ENCODE results near the gene TAGAP.

Gene TAGAP

DNA sequence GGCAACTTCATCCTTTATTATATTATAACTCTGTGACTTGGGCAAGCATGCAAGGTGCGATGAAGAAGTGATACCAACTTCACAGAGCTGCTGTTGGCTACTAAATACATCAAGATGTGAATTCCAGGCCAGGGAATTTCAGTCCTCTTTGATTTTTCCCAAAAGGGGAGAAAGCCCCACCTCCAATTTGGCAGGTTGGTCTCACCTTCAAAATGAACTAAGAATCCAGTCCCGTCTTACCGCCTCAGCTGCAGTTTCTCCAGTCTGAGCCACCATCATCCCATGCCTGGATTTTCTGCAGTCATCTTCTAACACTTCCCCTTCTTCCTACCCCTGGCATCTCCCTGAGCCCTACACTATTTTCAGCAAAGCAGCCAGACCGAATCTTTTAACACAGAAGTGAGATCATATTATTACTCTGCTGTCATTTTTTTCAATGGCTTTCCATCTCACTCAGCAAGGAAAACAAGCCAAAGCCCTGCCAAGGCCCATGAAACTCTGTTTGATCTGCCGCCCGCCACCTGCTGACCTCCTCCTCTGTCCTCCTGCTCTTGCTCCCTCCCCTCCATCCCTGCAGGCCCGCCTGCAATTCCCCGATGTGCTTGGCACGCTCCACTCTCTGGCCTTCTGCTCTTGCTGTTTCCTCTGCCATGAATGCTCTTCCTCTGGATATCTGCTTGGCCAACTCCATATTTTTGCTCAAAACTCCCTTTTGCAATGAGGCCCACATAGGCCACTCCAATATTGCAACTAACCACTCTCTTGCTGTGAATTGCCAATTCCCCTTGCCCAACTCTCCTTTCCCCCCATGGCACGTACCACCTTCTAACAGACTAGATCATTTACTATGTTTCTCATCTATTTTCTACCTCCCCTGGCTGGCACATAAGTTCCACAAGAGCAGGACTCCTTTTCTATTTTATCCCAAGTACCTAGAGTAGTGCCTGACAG is 46.0 kb upstream of the TAGAP start:
- TF ChIP-seq TOX (CRISPR knock-in tag; IDR thresholded peaks at IDR 0.05; ENCODE audit: borderline replicate concordance) (no peak), ZFP3 (CRISPR knock-in tag; IDR thresholded peaks at IDR 0.05) (no peak), POU6F1 (CRISPR knock-in tag; IDR thresholded peaks at IDR 0.05; ENCODE audit: borderline replicate concordance, low read depth) (no peak), BACH2 (CRISPR knock-in tag; IDR thresholded peaks at IDR 0.05; ENCODE audit: borderline replicate concordance) (no peak), ZNF565 (CRISPR knock-in tag; conservative IDR thresholded peaks at IDR 0.05; ENCODE audit: low read depth) (no peak), TCF4 (CRISPR knock-in tag; IDR thresholded peaks at IDR 0.05; ENCODE audit: borderline replicate concordance) (no peak), ESRRG (CRISPR knock-in tag; IDR thresholded peaks at IDR 0.05) (no peak), RARB (CRISPR knock-in tag; IDR thresholded peaks at IDR 0.05) (no peak), OSR1 (CRISPR knock-in tag; IDR thresholded peaks at IDR 0.05) (no peak), ZNF8 (CRISPR knock-in tag; IDR thresholded peaks at IDR 0.05) (no peak), ZC3H10 (CRISPR knock-in tag; IDR thresholded peaks at IDR 0.05) (no peak), CSDC2 (CRISPR knock-in tag; IDR thresholded peaks at IDR 0.05) (no peak), GLIS3 (CRISPR knock-in tag; IDR thresholded peaks at IDR 0.05) (no peak), ZNF70 (CRISPR knock-in tag; IDR thresholded peaks at IDR 0.05) (no peak), SNAI2 (CRISPR knock-in tag; IDR thresholded peaks at IDR 0.05) (no peak), TSHZ2 (CRISPR knock-in tag; IDR thresholded peaks at IDR 0.05) (no peak), ISL1 (CRISPR knock-in tag; IDR thresholded peaks at IDR 0.05) (no peak)
- TF ChIP-seq, protein P1, sequence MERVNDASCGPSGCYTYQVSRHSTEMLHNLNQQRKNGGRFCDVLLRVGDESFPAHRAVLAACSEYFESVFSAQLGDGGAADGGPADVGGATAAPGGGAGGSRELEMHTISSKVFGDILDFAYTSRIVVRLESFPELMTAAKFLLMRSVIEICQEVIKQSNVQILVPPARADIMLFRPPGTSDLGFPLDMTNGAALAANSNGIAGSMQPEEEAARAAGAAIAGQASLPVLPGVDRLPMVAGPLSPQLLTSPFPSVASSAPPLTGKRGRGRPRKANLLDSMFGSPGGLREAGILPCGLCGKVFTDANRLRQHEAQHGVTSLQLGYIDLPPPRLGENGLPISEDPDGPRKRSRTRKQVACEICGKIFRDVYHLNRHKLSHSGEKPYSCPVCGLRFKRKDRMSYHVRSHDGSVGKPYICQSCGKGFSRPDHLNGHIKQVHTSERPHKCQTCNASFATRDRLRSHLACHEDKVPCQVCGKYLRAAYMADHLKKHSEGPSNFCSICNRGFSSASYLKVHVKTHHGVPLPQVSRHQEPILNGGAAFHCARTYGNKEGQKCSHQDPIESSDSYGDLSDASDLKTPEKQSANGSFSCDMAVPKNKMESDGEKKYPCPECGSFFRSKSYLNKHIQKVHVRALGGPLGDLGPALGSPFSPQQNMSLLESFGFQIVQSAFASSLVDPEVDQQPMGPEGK (CRISPR knock-in tag; IDR thresholded peaks at IDR 0.05; ENCODE audit: borderline replicate concordance), result no peak
- TF ChIP-seq, protein P2, sequence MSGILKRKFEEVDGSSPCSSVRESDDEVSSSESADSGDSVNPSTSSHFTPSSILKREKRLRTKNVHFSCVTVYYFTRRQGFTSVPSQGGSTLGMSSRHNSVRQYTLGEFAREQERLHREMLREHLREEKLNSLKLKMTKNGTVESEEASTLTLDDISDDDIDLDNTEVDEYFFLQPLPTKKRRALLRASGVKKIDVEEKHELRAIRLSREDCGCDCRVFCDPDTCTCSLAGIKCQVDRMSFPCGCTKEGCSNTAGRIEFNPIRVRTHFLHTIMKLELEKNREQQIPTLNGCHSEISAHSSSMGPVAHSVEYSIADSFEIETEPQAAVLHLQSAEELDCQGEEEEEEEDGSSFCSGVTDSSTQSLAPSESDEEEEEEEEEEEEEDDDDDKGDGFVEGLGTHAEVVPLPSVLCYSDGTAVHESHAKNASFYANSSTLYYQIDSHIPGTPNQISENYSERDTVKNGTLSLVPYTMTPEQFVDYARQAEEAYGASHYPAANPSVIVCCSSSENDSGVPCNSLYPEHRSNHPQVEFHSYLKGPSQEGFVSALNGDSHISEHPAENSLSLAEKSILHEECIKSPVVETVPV (CRISPR knock-in tag; IDR thresholded peaks at IDR 0.05), result no peak
- no peak for ATAC-seq

DNA sequence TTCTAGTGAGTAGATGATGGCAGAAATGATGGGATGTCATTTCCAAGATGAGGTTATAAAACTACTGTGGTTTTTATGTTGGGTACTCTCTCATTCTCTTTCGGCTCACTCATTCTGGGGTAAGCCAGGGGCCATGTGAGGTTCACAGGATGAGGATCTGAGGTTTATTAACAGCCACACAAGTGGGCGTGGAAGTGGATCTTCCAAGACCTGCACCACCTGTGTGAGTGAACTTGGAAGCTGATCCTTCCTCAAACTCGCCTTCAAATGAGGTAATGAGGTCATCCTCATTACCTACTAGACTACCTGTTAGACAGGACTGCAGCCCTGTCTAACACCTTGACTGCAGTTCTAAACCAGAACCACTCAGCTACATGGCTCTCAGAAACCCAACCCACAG is 45.1 kb upstream of the TAGAP start:
- ATAC-seq, result no peak
- TF ChIP-seq TCF4 (CRISPR knock-in tag; IDR thresholded peaks at IDR 0.05; ENCODE audit: borderline replicate concordance) (no peak), OSR1 (CRISPR knock-in tag; IDR thresholded peaks at IDR 0.05) (no peak), ISL1 (CRISPR knock-in tag; IDR thresholded peaks at IDR 0.05) (no peak), BACH2 (CRISPR knock-in tag; IDR thresholded peaks at IDR 0.05; ENCODE audit: borderline replicate concordance) (no peak), ZNF565 (CRISPR knock-in tag; conservative IDR thresholded peaks at IDR 0.05; ENCODE audit: low read depth) (no peak), TSHZ2 (CRISPR knock-in tag; IDR thresholded peaks at IDR 0.05) (no peak), ESRRG (CRISPR knock-in tag; IDR thresholded peaks at IDR 0.05) (no peak), GLIS3 (CRISPR knock-in tag; IDR thresholded peaks at IDR 0.05) (no peak), RARB (CRISPR knock-in tag; IDR thresholded peaks at IDR 0.05) (no peak), ZNF8 (CRISPR knock-in tag; IDR thresholded peaks at IDR 0.05) (no peak), POU6F1 (CRISPR knock-in tag; IDR thresholded peaks at IDR 0.05; ENCODE audit: borderline replicate concordance, low read depth) (no peak), ZNF70 (CRISPR knock-in tag; IDR thresholded peaks at IDR 0.05) (no peak), CSDC2 (CRISPR knock-in tag; IDR thresholded peaks at IDR 0.05) (no peak), PPARA (CRISPR knock-in tag; IDR thresholded peaks at IDR 0.05; ENCODE audit: borderline replicate concordance) (no peak), SNAI2 (CRISPR knock-in tag; IDR thresholded peaks at IDR 0.05) (no peak)
- TF ChIP-seq, protein P1 (CRISPR knock-in tag; IDR thresholded peaks at IDR 0.05; ENCODE audit: borderline replicate concordance), result no peak
- TF ChIP-seq, protein P2 (CRISPR knock-in tag; IDR thresholded peaks at IDR 0.05), result no peak

All from SK-N-SH treated with all-trans-retinoic acid at 6 μM for 48 hours (cell line).